Measurements from ENCODE around the gene COMMD1.

The COMMD1 gene

DNA sequence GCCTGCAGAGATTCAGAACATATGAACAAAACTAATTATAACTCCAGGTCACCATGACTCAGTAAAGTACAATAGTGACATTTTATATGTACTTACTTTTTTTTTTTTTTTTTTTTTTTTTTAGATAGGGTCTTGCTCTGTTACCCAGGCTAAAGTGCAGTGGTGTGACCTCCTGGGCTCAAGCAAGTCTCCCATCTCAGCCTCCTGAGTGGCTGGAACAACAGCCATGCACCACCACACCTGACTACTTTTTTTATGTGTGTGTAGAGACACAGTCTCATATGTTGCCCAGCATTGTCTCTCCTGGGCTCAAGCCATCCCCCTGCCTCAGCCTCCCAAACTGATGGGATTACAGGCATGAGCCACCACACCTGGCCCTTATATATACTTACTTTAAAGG, 159.8 kb downstream of the COMMD1 start:
- no peak for DNase-seq (ENCODE audit: low read depth in 2 of 2)
- TF ChIP-seq, protein P1, sequence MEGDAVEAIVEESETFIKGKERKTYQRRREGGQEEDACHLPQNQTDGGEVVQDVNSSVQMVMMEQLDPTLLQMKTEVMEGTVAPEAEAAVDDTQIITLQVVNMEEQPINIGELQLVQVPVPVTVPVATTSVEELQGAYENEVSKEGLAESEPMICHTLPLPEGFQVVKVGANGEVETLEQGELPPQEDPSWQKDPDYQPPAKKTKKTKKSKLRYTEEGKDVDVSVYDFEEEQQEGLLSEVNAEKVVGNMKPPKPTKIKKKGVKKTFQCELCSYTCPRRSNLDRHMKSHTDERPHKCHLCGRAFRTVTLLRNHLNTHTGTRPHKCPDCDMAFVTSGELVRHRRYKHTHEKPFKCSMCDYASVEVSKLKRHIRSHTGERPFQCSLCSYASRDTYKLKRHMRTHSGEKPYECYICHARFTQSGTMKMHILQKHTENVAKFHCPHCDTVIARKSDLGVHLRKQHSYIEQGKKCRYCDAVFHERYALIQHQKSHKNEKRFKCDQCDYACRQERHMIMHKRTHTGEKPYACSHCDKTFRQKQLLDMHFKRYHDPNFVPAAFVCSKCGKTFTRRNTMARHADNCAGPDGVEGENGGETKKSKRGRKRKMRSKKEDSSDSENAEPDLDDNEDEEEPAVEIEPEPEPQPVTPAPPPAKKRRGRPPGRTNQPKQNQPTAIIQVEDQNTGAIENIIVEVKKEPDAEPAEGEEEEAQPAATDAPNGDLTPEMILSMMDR (IDR thresholded peaks at IDR 0.05; ENCODE audit: low read depth, low read length): no peak
- H3K4me3 ChIP-seq (replicated peaks in 1 of 2; ENCODE audit: low read depth in 2 of 2, low read length in 2 of 2): no peak overlapping the region

DNA sequence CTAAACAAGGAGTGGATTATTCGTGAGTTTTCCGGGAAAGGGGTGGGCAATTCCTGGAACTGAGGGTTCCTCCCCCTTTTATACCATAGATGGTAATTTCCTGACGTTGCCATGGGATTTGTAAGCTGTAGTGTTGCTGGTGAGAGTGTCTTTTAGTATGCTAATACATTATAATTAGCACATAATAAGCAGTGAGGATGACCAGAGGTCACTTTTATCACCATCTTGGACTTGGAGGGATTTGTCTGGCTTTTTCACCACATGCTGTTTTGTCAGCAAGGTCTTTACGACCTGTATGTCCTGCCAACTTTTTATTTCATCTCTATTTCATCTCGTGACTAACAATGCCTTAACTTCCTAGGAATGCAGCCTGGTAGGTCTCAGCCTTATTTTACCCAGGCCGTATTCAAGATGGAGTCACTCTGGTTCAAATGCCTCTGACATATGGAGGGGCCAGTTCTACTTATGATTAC, 165.7 kb downstream of the COMMD1 start:
- TF ChIP-seq, protein P1 (IDR thresholded peaks at IDR 0.05; ENCODE audit: low read depth, low read length): no peak
- H3K4me3 ChIP-seq (replicated peaks in 1 of 2; ENCODE audit: low read depth in 2 of 2, low read length in 2 of 2): no peak overlapping the region
- DNase-seq (ENCODE audit: low read depth in 2 of 2): peak; percentile 5 to 14

DNA sequence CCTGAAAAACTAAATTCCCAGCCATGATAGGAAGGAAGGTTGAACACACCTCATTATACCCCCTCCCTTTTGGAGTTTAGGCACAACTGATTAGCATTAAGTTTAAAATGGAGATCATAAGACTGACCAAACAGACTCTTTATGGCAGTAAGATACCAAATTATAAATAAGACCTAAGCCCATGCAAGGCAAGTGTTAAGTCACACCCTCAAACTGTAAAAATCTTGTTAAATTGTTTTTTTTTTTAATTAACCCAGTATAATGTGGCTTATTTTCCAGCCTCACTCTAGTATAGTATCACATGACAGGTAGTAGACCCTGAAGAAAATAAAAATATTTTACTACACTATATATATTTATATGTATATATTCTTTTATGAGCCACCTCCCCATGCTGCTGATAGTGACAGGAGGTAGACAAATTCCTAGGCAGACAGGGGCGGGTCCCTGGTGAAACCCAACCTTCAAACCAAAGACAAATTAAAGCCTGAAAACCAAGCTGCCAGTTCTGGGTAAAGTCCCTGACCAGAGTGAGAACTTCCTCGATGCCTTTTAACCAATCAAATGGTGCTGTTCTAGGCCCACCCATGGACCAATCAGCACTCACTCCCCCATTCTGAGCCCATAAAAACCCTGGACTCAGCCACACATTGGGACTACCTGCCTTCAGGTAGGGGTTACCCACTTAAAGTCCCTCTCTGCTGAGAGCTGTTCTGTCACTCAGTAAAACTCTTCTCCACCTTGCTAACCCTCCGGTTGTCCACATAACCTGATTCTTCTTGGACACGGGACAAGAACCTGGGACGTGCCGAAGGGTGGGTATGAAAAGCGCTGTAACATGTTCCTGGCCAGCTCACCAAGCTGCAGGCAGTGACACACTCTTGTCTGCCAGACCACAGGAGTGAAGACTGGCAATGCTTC, 166.5 kb downstream of the COMMD1 start:
- H3K4me3 ChIP-seq (replicated peaks in 1 of 2; ENCODE audit: low read depth in 2 of 2, low read length in 2 of 2): no peak overlapping the region
- DNase-seq (ENCODE audit: low read depth in 2 of 2): no peak
- TF ChIP-seq, protein P1 (IDR thresholded peaks at IDR 0.05; ENCODE audit: low read depth, low read length): no peak

DNA sequence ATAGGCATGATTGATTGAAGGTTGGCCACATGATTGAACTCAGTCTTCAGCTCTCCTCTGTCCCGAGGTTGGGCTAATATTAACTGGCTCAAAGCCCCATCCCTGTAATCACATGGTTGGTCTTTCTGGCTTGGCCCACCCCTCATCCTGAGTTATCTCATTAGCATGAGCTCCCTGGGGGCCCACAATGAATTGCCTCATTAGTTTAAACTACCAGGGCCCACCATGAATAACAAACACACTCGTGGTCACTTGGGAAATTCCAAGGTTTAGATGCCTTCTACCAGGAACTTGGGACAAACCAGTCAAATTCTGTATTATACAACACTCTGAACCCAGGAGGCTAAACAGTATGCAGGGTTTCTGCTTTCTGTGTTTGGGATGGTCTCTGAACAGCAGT, 168.8 kb downstream of the COMMD1 start:
- DNase-seq (ENCODE audit: low read depth in 2 of 2): no peak
- no peak overlapping the region for H3K4me3 ChIP-seq (replicated peaks in 1 of 2; ENCODE audit: low read depth in 2 of 2, low read length in 2 of 2)
- TF ChIP-seq, protein P1 (IDR thresholded peaks at IDR 0.05; ENCODE audit: low read depth, low read length): no peak

DNA sequence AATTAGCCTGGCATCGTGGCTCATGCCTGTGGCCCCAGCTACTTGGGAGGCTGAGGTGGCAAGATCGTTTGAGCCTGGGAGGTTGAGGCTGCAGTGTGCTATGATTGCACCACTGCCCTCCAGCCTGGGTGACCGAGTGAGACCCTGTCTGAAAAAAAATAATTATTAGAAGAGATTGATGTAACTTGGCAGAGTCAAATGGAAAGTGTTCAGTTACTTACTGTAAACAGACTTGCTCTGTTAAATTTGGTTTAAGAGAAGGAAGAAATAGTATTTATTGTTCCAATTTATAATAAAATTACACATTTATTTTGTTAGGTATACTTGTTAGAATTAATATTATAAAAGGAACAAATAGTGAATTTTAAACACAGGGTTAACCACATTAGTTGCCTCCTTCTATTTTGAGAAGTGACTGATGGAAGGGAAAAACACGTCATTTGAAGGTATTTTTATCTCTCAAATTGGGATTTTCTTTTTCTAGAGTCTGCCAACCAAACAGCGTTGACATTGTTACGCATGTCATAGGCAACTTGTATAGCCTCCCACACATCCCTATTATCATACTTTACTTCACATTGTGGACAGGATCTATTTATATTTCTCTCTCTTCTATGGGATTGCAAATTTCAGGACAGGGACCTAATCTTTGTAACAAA, 171.6 kb downstream of the COMMD1 start:
- peak in 1 of 2 donors; percentile 9 for DNase-seq (ENCODE audit: low read depth in 2 of 2)
- TF ChIP-seq, protein P1 (IDR thresholded peaks at IDR 0.05; ENCODE audit: low read depth, low read length): no peak
- H3K4me3 ChIP-seq (replicated peaks in 1 of 2; ENCODE audit: low read depth in 2 of 2, low read length in 2 of 2): no peak overlapping the region

DNA sequence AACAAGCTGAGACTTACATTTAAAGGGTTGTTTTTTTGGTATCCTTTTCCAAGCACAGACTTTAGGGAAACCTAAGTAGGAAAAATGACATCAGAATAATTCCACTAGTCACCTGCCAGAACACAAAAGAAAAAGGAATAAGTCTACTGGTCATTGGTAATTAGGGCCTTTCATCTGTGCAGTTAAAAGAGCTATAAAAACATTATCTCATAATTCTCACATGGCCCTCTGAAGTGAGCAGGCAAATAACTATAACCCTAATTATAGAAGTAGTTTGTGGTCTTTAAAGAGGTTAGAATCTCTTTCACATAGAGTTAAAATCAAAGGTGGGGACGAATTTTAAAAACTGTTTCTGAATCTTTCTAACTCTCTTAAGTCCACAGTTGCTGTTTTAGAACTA, 179.3 kb downstream of the COMMD1 start:
- H3K4me3 ChIP-seq (replicated peaks in 1 of 2; ENCODE audit: low read depth in 2 of 2, low read length in 2 of 2): no peak overlapping the region
- TF ChIP-seq, protein P1 (IDR thresholded peaks at IDR 0.05; ENCODE audit: low read depth, low read length): no peak
- no peak for DNase-seq (ENCODE audit: low read depth in 2 of 2)
